Stomach (tissue), 4 donors: ENCODE results near the gene NSD2.

ENCODE experiments used
- EP300 ChIP-seq: sonication (generic); formaldehyde crosslinking; IDR thresholded peaks from one replicate; pipeline ENCODE4 v1.6.1; 2017; ENCODE audit warnings: antibody characterized with exemption
- POLR2A ChIP-seq, 4 donors: fragments of 450-650 bp; IDR thresholded peaks; one replicate each; pipeline ENCODE4 v1.6.1; 2016; ENCODE audit warnings: antibody characterized with exemption in 4 of 4, control low read depth in 2 of 4, mild to moderate bottlenecking in 1 of 4, moderate library complexity in 1 of 4
- POLR2AphosphoS5 ChIP-seq, 3 donors: sonication (generic); formaldehyde crosslinking; IDR thresholded peaks; one replicate each; pipeline ENCODE4 v1.6.1; 2016; ENCODE audit warnings: antibody characterized with exemption in 3 of 3
- TF ChIP-seq, protein P1 (sequence below), 7 experiments: fragments of 450-650 bp in 4 of 7; fragments of 200-600 bp in 3 of 7; sonication (generic) in 3 of 7; IDR thresholded peaks; one replicate each; pipeline ENCODE4 v1.5.1; 2016 to 2019; ENCODE audit warnings: antibody characterized with exemption in 7 of 7, control low read depth in 2 of 7, mild to moderate bottlenecking in 1 of 7

GRCh38 chr4:1974840-1975239 lies 103.6 kb downstream of the NSD2 start:
- TF ChIP-seq POLR2A (IDR thresholded peaks at IDR 0.05) (no peak), POLR2AphosphoS5 (IDR thresholded peaks at IDR 0.05) (no peak), EP300 (no peak)
- TF ChIP-seq, protein P1, sequence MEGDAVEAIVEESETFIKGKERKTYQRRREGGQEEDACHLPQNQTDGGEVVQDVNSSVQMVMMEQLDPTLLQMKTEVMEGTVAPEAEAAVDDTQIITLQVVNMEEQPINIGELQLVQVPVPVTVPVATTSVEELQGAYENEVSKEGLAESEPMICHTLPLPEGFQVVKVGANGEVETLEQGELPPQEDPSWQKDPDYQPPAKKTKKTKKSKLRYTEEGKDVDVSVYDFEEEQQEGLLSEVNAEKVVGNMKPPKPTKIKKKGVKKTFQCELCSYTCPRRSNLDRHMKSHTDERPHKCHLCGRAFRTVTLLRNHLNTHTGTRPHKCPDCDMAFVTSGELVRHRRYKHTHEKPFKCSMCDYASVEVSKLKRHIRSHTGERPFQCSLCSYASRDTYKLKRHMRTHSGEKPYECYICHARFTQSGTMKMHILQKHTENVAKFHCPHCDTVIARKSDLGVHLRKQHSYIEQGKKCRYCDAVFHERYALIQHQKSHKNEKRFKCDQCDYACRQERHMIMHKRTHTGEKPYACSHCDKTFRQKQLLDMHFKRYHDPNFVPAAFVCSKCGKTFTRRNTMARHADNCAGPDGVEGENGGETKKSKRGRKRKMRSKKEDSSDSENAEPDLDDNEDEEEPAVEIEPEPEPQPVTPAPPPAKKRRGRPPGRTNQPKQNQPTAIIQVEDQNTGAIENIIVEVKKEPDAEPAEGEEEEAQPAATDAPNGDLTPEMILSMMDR (IDR thresholded peaks at IDR 0.05) = no peak
